ENCODE results near the gene MPEG1.

MPEG1 gene

GRCh38 chr11:59205648-59206047 is 7.1 kb downstream of the MPEG1 start:
- Histone ChIP-seq H3K27me3 (ENCODE audit: insufficient read depth, poor library complexity, severe bottlenecking) (no peaks in the 10 kb centered on the region), H3K9me3 (ENCODE audit: severe bottlenecking) (no peaks in the 10 kb centered on the region), H3K4me1 (ENCODE audit: insufficient read depth, poor library complexity, severe bottlenecking) (no peaks in the 10 kb centered on the region), H3K36me3 (ENCODE audit: low read depth) (peaks cover 40% of the 10 kb centered on the region), H3K27ac (ENCODE audit: poor library complexity, severe bottlenecking) (no peak overlapping the region), H3K4me3 (ENCODE audit: severe bottlenecking) (no peak overlapping the region)
- ATAC-seq (ENCODE audit: low read depth), result no peak
- TF ChIP-seq CTCF (IDR thresholded peaks at IDR 0.05; ENCODE audit: poor library complexity, severe bottlenecking), result no peak
- DNase-seq (ENCODE audit: low spot score), result no peak

- ATAC-seq (ENCODE audit: low read depth) (no peak; the same call in 2 of the 3 replicates), DNase-seq (ENCODE audit: low spot score) (no peak)
- Histone ChIP-seq H3K9me3 (ENCODE audit: severe bottlenecking) (no peaks in the 10 kb centered on the region), H3K4me3 (ENCODE audit: severe bottlenecking) (no peak overlapping the region), H3K27ac (ENCODE audit: poor library complexity, severe bottlenecking) (no peak overlapping the region), H3K4me1 (ENCODE audit: insufficient read depth, poor library complexity, severe bottlenecking) (no peaks in the 10 kb centered on the region), H3K27me3 (ENCODE audit: insufficient read depth, poor library complexity, severe bottlenecking) (no peaks in the 10 kb centered on the region), H3K36me3 (ENCODE audit: low read depth) (peaks cover 48% of the 10 kb centered on the region)
- no peak for TF ChIP-seq CTCF (IDR thresholded peaks at IDR 0.05; ENCODE audit: poor library complexity, severe bottlenecking)
Measured at GRCh38 chr11:59204746-59205145, 8.0 kb downstream of the MPEG1 start.

- Histone ChIP-seq H3K36me3 (ENCODE audit: low read depth) (peaks cover 62% of the 10 kb centered on the region), H3K9me3 (ENCODE audit: severe bottlenecking) (no peaks in the 10 kb centered on the region), H3K4me3 (ENCODE audit: severe bottlenecking) (no peak overlapping the region), H3K4me1 (ENCODE audit: insufficient read depth, poor library complexity, severe bottlenecking) (no peaks in the 10 kb centered on the region), H3K27me3 (ENCODE audit: insufficient read depth, poor library complexity, severe bottlenecking) (no peaks in the 10 kb centered on the region), H3K27ac (ENCODE audit: poor library complexity, severe bottlenecking) (no peak overlapping the region)
- TF ChIP-seq CTCF (IDR thresholded peaks at IDR 0.05; ENCODE audit: poor library complexity, severe bottlenecking), result peak; percentile 47
- peak; percentile 57 for ATAC-seq (ENCODE audit: low read depth)
- no peak for DNase-seq (ENCODE audit: low spot score)
Measured at GRCh38 chr11:59201353-59201752, 11.4 kb downstream of the MPEG1 start.

GRCh38 chr11:59200423-59200746 is 12.3 kb downstream of the MPEG1 start:
- Histone ChIP-seq H3K36me3 (ENCODE audit: low read depth) (peaks cover 66% of the 10 kb centered on the region), H3K27ac (ENCODE audit: poor library complexity, severe bottlenecking) (no peak overlapping the region), H3K9me3 (ENCODE audit: severe bottlenecking) (no peaks in the 10 kb centered on the region), H3K27me3 (ENCODE audit: insufficient read depth, poor library complexity, severe bottlenecking) (no peaks in the 10 kb centered on the region), H3K4me3 (ENCODE audit: severe bottlenecking) (no peak overlapping the region), H3K4me1 (ENCODE audit: insufficient read depth, poor library complexity, severe bottlenecking) (no peaks in the 10 kb centered on the region)
- DNase-seq (ENCODE audit: low spot score) (no peak), ATAC-seq (ENCODE audit: low read depth) (no peak)
- no peak for TF ChIP-seq CTCF (IDR thresholded peaks at IDR 0.05; ENCODE audit: poor library complexity, severe bottlenecking)

- Histone ChIP-seq H3K27me3 (ENCODE audit: insufficient read depth, poor library complexity, severe bottlenecking) (no peaks in the 10 kb centered on the region), H3K4me3 (ENCODE audit: severe bottlenecking) (no peak overlapping the region), H3K9me3 (ENCODE audit: severe bottlenecking) (no peaks in the 10 kb centered on the region), H3K36me3 (ENCODE audit: low read depth) (peaks cover 65% of the 10 kb centered on the region), H3K27ac (ENCODE audit: poor library complexity, severe bottlenecking) (no peak overlapping the region), H3K4me1 (ENCODE audit: insufficient read depth, poor library complexity, severe bottlenecking) (no peaks in the 10 kb centered on the region)
- no peak for TF ChIP-seq CTCF (IDR thresholded peaks at IDR 0.05; ENCODE audit: poor library complexity, severe bottlenecking)
- no peak for DNase-seq (ENCODE audit: low spot score)
- no peak for ATAC-seq (ENCODE audit: low read depth)
Measured at GRCh38 chr11:59199546-59200422, 12.9 kb downstream of the MPEG1 start.
